Activated CD4-positive, alpha-beta T cell treated with anti-CD3 and anti-CD28 coated beads, Interleukin-2, Interleukin-6, amounts not matched to agents 100 ng/mL and 50 ng/mL, durations not matched to agents 16 hours and 8 hours (primary cell): ENCODE measurements around the gene EARS2.
A peak's percentile ranks its signal among the peaks of the same experiment; 100 is the strongest.
"Not testable (repeated sequence)": the region's sequence is repeated elsewhere in the genome, so short reads cannot be mapped to it uniquely, and the experiment has no call there.

ENCODE experiments used
- DNase-seq: peaks from one replicate; pipeline ENCODE4 v3.0.0-alpha.2; 2020

The EARS2 gene

DNA sequence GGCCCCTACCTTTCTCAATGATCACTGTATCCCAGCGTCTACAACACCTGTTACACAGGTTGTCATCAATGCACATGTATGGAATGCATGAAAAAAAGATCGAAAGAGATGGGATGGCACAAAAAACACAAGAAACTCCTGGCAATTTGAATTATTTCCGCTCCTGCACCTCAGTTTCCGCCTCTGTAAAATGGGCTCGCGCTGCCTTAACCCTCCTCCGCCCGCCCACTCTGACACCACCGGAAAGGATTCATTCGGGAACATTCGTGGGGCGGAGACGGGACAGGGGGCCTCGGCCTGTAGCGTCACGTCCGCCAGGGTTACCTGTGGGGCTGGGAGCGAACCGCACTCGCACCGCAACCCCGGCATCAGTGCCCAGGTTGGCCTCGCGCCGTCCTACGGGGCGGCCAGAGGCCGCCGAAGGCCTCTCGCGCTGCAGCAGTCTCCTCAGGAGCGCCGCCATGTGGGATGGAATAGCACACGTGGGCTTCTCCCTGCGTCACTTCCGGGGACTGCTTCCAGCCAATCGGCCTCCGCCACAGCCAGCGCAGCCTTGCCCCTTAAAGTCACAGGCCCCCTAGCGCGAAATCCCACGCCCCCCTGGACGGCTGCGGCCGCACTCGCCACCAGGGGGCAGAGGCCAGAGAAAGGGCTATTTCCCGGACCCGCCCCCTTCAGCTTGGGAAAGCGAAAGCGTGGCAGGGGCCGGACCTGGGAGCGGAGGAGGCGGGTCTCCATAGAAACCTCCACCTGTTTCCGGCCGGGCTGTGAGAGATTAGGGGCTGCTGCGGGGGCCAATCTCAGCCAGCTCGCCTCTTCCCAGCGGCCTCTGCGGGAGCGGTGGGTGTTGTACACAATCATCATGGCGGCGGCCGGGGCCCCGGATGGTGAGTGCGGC lies at the start of gene EARS2, which contains the start of gene UBFD1:
TSS of gene EARS2 (minus strand) at position 470 of the 898 bp plus-strand sequence. CDS start at position 463, 7 bp downstream.
TSS of gene UBFD1 (plus strand) at position 847 of the 898 bp plus-strand sequence. CDS start at position 863, 16 bp downstream.
- DNase-seq: peak; percentile 99

GRCh38 chr16:23597003-23597756 lies 40.0 kb upstream of the EARS2 start:
- DNase-seq: peak; percentile 34

- DNase-seq: peak; percentile 96
Observed at GRCh38 chr16:23595951-23596720, 39.0 kb upstream of the EARS2 start, which contains the start of gene NDUFAB1. Gene NDUFAB1, minus strand, starts transcription at chr16:23596316. Its CDS starts 26 bp downstream, at chr16:23596290.

DNA sequence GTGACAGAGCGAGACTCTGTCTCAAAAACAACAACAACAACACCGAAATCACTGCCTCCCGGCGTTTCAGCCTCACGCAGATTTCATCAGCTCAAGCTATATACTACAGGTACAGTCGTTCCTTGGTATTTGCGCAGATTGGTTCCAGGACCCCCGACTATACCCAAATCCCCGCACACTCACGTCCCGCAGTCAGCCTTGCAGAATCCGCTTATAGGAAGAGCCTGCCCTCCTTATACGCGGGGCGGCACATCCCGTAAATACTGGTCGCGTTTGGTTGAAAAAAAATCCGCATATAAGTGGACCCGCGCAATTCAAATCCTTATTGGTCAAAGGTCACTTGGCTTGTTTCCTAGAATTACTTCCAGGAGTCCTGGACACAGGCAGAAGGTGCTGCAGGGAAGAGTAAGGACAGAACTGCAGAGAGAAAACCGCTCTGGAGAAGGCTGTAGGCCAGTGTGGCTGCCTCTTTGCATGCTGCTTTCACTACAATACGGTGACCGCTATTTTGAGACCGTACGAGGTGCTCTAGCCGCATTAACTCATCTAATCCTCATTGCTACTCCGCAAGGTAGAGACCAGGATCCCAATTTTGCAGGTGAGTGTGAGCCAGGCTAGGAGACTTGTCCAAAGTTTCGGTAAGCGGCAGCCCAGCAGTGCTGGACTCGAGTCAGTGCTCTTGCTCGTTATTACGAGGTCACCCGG lies 38.2 kb upstream of the EARS2 start:
- DNase-seq: no peak

DNA sequence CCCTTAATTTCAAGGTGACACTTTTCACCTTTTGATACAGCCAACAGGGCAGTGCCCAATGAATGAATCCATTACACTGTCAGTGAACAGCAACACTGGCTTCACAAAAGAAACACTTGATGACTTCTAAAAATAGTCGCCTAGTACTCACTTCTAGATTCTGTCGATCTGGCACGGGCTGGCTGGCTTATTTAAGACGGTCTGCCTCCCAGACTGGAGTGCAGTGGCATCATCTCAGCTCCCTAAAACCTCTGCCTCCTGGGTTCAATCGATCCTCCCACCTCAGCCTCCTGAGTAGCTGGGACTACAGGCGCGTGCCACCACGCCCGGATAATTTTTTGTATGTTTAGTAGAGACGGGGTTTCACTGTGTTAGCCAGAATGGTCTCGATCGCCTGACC lies 37.0 kb upstream of the EARS2 start:
- DNase-seq: no peak

GRCh38 chr16:23590181-23590580 lies 33.0 kb upstream of the EARS2 start:
- DNase-seq: no peak

DNA sequence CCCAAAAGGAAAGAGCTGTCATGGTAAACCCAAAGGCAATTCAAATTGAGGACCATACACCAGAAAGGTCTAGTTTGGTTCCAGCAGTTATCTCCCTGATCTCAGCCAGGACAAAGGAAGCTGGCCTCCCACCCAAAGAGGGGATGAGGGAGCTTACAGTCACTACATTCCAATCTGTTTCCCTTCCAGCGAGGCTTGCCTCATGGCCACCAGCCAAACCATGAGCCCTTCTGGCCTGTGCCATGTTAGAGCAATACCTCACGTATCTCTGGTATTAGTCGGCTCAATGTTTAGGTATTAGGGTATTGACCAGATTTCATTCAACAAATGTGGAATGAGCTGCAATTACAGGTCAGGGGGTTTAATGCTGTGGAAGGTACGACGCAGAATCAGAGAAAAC lies 30.6 kb upstream of the EARS2 start:
- no peak for DNase-seq

DNA sequence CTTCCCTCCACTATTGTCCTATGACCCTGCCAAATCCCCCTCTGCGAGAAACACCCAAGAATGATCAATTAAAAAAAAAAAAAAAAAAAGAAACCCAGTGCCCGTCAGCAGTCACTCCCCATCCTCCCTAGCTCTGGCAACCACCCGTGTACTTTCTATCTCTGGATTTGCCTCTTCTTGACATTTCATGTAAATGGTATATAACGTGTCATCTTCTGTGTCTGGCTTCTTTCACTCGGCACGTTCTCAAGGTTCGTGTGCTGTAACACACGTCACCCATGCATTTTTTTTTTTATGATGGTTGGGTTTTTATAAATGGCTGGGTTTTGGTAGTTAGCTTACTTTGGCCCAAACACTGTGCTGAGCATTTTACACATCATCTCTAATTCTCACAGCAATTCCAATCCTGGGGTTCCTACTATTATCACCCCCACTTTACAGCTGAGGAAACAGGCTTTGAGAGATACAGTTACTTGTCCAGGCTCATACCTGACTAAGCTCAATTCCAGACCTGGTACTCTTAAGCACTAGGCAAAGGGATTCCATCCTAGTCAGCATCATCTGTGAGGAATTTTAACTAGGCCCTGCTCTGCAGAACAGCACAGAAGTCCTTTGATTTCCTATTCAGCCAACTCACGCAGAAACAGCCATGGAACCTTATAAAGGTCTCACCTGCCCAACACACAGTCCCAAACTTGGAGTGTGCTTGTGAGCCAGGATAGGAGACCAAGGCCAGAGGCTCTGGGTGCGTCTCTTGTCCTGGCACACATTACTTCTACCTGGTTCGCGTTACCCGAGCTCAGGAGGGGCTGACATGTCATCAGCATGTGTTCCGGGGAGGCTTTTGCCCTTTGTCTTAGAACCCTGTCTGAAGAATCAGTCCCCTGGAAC lies 27.3 kb upstream of the EARS2 start:
- DNase-seq: no peak

GRCh38 chr16:23583271-23583670 lies 26.1 kb upstream of the EARS2 start:
- not testable (repeated sequence) for DNase-seq

- DNase-seq: no peak
Observed at GRCh38 chr16:23581764-23582163, 24.6 kb upstream of the EARS2 start.

DNA sequence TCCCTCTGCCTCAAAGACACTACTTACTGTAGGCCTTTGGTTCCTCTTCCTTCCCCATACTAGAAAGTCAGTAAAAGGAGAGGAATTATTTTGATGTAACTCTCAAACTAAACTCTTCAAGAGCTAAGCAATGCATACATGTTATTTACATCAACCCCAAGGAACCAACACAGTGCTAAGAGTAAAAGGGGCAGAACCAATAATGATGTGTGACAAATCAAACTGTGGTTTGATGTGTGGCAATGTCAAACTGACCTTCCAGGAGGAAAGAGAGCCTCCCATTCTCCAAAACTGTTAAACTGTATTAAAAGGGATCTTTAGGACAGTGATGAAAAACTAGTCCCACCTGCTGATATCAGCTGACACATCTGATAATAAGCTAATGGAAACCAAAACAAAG lies 23.2 kb upstream of the EARS2 start:
- DNase-seq: no peak

DNA sequence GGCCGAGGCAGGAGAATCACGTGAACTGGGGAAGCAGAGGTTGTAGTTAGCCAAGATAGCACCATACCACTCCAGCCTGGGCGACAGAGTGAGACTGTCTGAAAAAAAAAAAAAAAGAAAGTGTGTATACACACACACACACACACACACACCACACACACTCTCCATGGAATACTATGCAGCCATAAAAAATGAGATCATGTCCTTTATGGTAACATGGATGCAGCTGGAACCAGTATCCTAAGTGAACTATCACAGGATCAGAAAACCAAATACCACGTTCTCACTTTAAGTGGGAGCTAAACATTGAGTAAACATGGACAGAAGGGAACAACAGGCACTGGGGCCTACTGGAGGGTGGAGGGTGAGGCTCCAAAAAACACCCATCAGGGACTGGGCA lies 22.2 kb upstream of the EARS2 start:
- DNase-seq: no peak

DNA sequence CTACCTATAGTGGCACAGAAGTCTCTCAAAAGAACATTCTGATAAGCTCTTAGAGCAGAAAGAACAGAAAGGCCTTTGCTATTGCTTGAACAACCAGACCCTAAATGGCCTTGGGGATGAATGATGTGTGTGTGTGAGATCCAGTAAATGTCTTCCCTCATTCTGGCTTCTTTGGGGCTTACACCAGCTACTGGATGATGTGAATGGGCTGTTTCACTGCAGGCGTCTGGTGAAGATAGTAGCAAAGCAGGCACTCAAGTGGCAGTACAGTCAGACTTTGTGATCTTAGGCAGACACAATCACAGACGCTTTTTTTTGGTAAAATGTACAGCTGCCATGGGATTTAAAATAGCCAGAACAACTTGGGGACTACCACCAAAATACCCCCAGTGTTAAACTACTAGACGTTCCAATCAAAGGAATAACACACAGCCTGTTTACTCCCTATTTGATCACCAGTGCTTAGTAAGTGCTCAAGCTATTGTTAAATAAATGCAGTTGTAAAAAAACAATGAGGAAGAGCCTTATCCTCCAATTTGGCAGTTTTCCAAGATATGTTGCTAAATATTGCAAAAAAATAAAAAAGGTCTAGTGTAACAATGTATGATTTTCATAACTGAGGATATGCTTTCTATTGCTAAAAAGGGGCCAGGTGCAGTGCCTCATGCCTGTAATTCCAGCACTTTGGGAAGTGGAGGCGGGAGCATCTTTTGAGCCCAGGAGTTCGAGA lies 21.1 kb upstream of the EARS2 start:
- no peak for DNase-seq

GRCh38 chr16:23577493-23577892 lies 20.3 kb upstream of the EARS2 start:
- no peak for DNase-seq

DNA sequence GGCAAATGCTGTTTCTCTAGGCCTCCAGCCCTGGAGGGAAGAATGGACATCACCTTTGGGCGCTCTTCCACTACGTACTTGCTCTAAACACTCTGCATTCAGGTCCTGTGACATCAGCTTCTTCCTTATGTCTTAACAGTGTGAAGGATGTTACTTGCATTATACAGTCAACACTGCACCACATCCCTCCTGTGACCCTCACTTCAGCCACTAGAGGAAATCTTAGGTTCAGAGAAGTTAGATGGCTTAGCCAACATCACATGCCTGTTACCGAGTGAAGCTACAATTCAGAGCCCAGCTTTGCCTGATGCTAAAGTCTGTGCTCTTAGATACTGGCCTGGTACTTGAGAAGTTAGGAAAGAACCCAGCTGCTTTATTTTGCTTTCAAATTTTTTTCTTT lies 18.7 kb upstream of the EARS2 start:
- no peak for DNase-seq

GRCh38 chr16:23573817-23574216 lies 16.7 kb upstream of the EARS2 start:
- DNase-seq: no peak

DNA sequence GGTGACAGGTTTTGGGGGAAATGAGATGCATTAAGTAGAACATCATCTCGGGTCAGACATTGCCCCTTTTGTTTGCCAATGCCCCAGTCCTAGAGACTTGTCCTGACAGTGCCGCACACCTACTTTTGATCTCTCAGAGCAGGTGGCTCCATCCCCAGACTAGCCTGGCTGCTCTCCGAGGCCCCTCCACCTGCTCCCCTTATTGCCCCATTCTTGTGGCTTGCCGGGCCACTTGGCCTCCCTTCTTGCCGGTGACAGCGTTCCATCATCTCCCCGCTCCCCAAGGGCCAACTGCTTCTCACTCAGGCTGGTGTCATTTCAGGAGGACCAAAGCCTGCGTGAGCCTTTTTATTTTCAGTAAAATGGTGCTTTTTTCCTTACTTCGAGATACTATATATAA lies 15.2 kb upstream of the EARS2 start:
- no peak for DNase-seq

DNA sequence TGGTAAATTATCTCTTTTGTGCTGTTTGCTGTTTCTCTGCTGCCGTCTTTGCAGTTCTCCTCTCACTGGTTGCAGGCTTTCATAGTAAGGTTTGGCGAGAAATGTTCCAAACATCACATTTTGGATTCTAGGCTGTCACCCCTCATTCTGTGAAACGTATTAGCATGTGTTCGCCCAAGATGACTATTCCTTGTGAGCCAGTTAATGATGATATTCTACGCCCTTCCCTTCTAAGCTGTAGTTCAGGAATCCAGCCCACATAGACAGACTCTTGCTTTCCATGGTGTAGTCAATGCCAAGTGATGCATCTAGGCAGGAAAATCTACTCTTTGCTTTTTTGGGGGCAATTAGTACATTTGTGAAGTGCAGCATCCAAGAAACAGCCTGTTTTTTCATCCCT lies 14.7 kb upstream of the EARS2 start:
- DNase-seq: no peak

DNA sequence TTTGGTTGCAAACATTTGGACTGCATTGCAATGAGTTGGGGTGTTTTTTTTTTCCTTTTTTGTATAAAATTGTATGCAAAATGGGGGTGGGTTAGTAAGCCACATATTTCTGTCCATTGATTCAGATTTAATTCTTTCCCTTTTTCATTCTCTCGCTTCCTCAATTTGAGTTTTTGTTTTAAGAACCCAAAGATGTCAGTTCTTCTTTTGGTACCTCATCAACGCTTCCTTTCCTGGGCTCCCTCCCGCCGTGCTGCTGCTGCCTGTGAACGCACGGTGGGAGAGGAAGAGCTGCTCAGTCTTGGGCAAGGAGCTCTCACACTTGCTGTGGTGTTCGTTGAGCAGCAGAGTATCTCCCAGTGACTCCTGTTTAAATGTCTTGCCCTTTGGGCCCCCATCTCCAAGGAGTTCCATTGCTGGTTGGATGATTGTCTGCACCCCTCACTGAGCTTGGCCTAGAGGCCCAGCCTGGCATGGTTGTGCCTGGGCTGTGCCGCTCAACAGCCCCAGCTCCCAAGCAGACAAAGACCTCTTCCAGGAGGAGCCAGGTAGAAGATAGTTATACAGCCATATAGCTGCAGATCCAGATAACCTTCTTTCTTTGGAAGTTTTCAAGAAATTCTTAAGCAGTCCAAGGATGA lies 14.0 kb upstream of the EARS2 start:
- DNase-seq: no peak

DNA sequence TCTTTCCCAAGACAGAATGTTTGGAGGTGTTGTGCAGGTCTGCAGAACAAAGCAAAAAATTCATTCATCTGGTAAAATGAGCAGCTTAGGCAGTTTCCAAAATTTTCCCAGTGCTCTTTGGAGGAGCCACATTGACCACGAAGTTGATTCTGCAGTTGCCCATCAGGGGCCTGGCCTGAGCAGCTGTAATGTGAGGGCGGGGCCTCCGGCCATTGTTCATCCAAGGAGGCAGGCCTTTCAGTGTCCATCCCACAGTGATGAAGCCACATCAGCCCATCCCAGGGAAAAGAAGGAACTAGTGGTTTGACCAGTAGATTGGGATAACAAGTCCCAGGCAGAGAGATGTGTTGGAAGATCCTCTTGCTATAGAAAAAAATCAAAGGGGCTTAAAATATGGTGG lies 10.5 kb upstream of the EARS2 start:
- no peak for DNase-seq
